A549 (cell line): ENCODE data around the gene FABP2. TPM values are rescaled to one million over a fixed set of nuclear protein-coding genes. Genes with fewer than 3 reads are reported as not detected.

ENCODE experiments used
- ATAC-seq, 2 experiments: fragments of 200-7000 bp in 1 of 2; fragments of >200 bp in 1 of 2; cut with Nextera tagmentation in 1 of 2; cut with Tn5 transposase in 1 of 2; 3 replicates each; pipeline versions ENCODE4 v1.8.0 to v1.9.1; 2018 to 2020; ENCODE audit warnings: mild to moderate bottlenecking in 1 of 2, moderate library complexity in 1 of 2
- CTCF ChIA-PET: fragments of 300-600 bp; sonication (Branson Sonifier 250); formaldehyde crosslinking; extraction: SDS; loops from one replicate; lab custom pipeline; 2021; ENCODE audit warnings: antibody characterized with exemption, inconsistent platforms; lab: Yijun Ruan, JAX
- POLR2A ChIA-PET: fragments of 350-600 bp; formaldehyde crosslinking; extraction: SDS; loops from one replicate; lab custom pipeline; 2021; ENCODE audit warnings: antibody characterized with exemption, inconsistent platforms; lab: Yijun Ruan, JAX
- DNase-seq, 2 experiments: peaks; one replicate each; pipeline versions ENCODE4 v3.0.0 to v3.0.0-alpha.2; 2011 to 2016; ENCODE audit warnings: low read depth in 1 of 2, low spot score in 1 of 2
- FAIRE-seq: peaks from 2 replicates; lab custom pipeline; 2011; peaks lifted over from hg19 to GRCh38; lab: Jason Lieb, UNC
- H3K27ac ChIP-seq, 2 experiments: fragments of >200 bp; sonication (Bioruptor Twin); formaldehyde crosslinking; 3 replicates each; pipeline ENCODE4 v1.5.1; 2016 to 2017
- H3K4me1 ChIP-seq: fragments of >200 bp; sonication (Bioruptor Twin); formaldehyde crosslinking; 3 replicates; pipeline ENCODE4 v1.6.1; 2016
- H3K4me2 ChIP-seq: fragments of >200 bp; sonication (Bioruptor Twin); formaldehyde crosslinking; 3 replicates; pipeline ENCODE4 v1.6.1; 2016
- H3K4me3 ChIP-seq: fragments of >200 bp; sonication (Bioruptor Twin); formaldehyde crosslinking; 3 replicates; pipeline ENCODE4 v1.5.1; 2016
- H3K9me3 ChIP-seq: fragments of >200 bp; sonication (Bioruptor Twin); formaldehyde crosslinking; 3 replicates; pipeline ENCODE4 v1.6.1; 2016
- CBX2 ChIP-seq: fragments of 200-600 bp; sonication (generic); IDR thresholded peaks from 2 replicates; pipeline ENCODE4 v1.6.1; 2016; ENCODE audit warnings: low read depth, mild to moderate bottlenecking, borderline replicate concordance
- EP300 ChIP-seq, 2 experiments: fragments of >200 bp; sonication (Bioruptor Twin); formaldehyde crosslinking; IDR thresholded peaks; 2 replicates in 1 of 2; 3 replicates in 1 of 2; pipeline ENCODE4 v1.6.1; 2016 to 2017
- FOSB ChIP-seq: fragments of 250-450 bp; sonication (Bioruptor Pico); IDR thresholded peaks from 2 replicates; pipeline ENCODE4 v1.5.0; 2020; ENCODE audit warnings: mild to moderate bottlenecking, moderate library complexity
- HEYL ChIP-seq: fragments of 250-450 bp; sonication (Bioruptor Pico); IDR thresholded peaks from 2 replicates; pipeline ENCODE4 v1.8.0; 2021; ENCODE audit warnings: mild to moderate bottlenecking, moderate library complexity
- HOXA7 ChIP-seq: fragments of 250-450 bp; sonication (Bioruptor Pico); IDR thresholded peaks from 2 replicates; pipeline ENCODE4 v1.5.0; 2020; ENCODE audit warnings: mild to moderate bottlenecking, moderate library complexity
- HOXB5 ChIP-seq: fragments of 250-450 bp; sonication (Bioruptor Pico); IDR thresholded peaks from 2 replicates; pipeline ENCODE4 v1.5.0; 2020; ENCODE audit warnings: mild to moderate bottlenecking, moderate library complexity
- MYC ChIP-seq: IDR thresholded peaks from 2 replicates; pipeline ENCODE4 v1.6.1; 2012; ENCODE audit warnings: mild to moderate bottlenecking, inconsistent platforms, low read length, improper control_type of control experiment, borderline replicate concordance
- NPAS2 ChIP-seq: fragments of 250-450 bp; sonication (Bioruptor Pico); IDR thresholded peaks from 2 replicates; pipeline ENCODE4 v1.8.0; 2022; ENCODE audit warnings: mild to moderate bottlenecking, moderate library complexity, borderline replicate concordance
- RFX5 ChIP-seq: fragments of 450-650 bp; IDR thresholded peaks from 2 replicates; pipeline ENCODE4 v1.7.1; 2014; ENCODE audit warnings: antibody characterized with exemption, mild to moderate bottlenecking, moderate library complexity
- RNF2 ChIP-seq: fragments of 200-600 bp; sonication (generic); IDR thresholded peaks from 2 replicates; pipeline ENCODE4 v1.6.1; 2016; ENCODE audit warnings: low read depth, mild to moderate bottlenecking, antibody characterized with exemption, moderate library complexity, borderline replicate concordance
- SMC3 ChIP-seq: fragments of >200 bp; sonication (Bioruptor Twin); formaldehyde crosslinking; IDR thresholded peaks from 3 replicates; pipeline ENCODE4 v1.6.1; 2018; ENCODE audit warnings: inconsistent platforms
- SREBF2 ChIP-seq: fragments of 450-650 bp; IDR thresholded peaks from 2 replicates; pipeline ENCODE4 v1.6.1; 2014; ENCODE audit warnings: mild to moderate bottlenecking, moderate library complexity
- ZC3H11A ChIP-seq: fragments of 450-650 bp; IDR thresholded peaks from 2 replicates; pipeline ENCODE4 v1.6.1; 2014; ENCODE audit warnings: antibody characterized with exemption, mild to moderate bottlenecking
- ZSCAN20 ChIP-seq: fragments of 250-450 bp; sonication (Bioruptor Pico); IDR thresholded peaks from 2 replicates; pipeline ENCODE4 v1.8.0; 2022; ENCODE audit warnings: mild to moderate bottlenecking, moderate library complexity
- WGBS: methylation state at CpG from one replicate; pipeline ENCODE4 v1.1.6; 2017; ENCODE audit errors: missing lambda C conversion rate; 5-methylcytosine and 5-hydroxymethylcytosine counted together
- polyA plus RNA-seq, 4 experiments: library from polyadenylated mRNA; depleted of rRNA in 3 of 4; stranded (reverse); fragments of >200 nt; fragmentation: RNase III in 1 of 4; extraction: RNeasy Plus Mini Kit Qiagen cat#74134 plus additional on column Dnase treatment in 1 of 4; gene quantifications; 2 replicates in 3 of 4; 3 replicates in 1 of 4; pipeline ENCODE4 v1.2.3, GENCODE V29; 2011 to 2017
- TF ChIP-seq, protein P1 (sequence below): fragments of 250-450 bp; sonication (Bioruptor Pico); IDR thresholded peaks from 2 replicates; pipeline ENCODE4 v1.5.0; 2020; ENCODE audit warnings: low read depth, mild to moderate bottlenecking, moderate library complexity
- TF ChIP-seq, protein P2 (sequence below): fragments of 150-350 bp; IDR thresholded peaks from 2 replicates; pipeline ENCODE4 v1.6.1; 2014; ENCODE audit warnings: low read depth, mild to moderate bottlenecking, low read length
- TF ChIP-seq, protein P3 (sequence below): fragments of >200 bp; sonication (Bioruptor Twin); formaldehyde crosslinking; IDR thresholded peaks from 3 replicates; pipeline ENCODE4 v1.6.1; 2016

Gene FABP2
- polyA plus RNA-seq, 2 of the 4 experiments (the other 2 are of a cell fraction): not detected

DNA sequence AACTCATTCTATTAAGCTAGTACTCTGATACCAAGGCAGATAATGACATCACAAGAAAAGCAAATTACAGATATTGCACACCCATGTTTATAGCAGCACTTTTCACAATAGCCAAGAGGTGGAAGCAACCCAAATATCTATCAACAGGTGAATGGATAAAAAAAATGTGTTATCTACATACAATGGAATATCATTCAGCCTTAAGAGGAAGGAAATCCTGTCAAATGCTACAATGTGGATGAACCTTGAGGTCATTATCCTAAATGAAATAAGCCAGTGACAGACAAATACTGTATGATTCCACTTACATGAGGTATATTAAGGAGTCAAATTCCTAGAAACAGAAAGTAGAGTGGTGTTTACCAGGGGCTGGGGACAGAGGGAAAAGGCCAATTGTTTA lies 14.3 kb downstream of the FABP2 start:
- H3K4me1 ChIP-seq: no peaks in the 10 kb centered on the region
- H3K27ac ChIP-seq: no peak overlapping the region
- ChIA-PET POLR2A (no interaction called here), CTCF (no interaction called here)
- no peak overlapping the region for H3K4me2 ChIP-seq
- ATAC-seq (no peak), FAIRE-seq (no peak), DNase-seq (no peak)
- no peak overlapping the region for H3K4me3 ChIP-seq
- TF ChIP-seq NPAS2 (CRISPR knock-in tag): no peak
- no peak for TF ChIP-seq ZSCAN20 (CRISPR knock-in tag)
- TF ChIP-seq, protein P1, sequence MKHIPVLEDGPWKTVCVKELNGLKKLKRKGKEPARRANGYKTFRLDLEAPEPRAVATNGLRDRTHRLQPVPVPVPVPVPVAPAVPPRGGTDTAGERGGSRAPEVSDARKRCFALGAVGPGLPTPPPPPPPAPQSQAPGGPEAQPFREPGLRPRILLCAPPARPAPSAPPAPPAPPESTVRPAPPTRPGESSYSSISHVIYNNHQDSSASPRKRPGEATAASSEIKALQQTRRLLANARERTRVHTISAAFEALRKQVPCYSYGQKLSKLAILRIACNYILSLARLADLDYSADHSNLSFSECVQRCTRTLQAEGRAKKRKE: no peak
- no peak for TF ChIP-seq RFX5
- no peak for TF ChIP-seq EP300 (IDR thresholded peaks at IDR 0.05)
- TF ChIP-seq ZC3H11A: no peak
- H3K9me3 ChIP-seq: no peaks in the 10 kb centered on the region

DNA sequence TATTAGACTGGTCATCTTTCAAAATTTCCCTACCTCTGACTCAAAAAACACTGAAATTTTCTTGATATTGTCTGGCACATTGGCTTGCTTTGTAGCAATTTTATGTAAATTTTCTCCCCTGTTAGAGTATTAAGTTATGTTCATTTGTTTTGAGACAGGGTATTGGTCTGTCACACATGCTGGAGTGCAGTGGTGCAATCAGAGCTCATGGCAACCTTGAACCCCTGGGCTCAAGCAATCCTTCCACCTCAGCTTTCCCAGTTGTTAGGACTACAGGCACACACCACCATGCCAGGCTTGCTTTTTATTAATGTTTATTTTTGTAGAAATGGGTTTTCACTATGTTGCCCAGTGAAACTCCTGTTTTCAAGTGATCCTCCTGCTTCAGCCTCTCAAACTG lies 17.5 kb downstream of the FABP2 start:
- Histone ChIP-seq H3K27ac (no peak overlapping the region), H3K4me1 (no peaks in the 10 kb centered on the region), H3K4me2 (no peak overlapping the region), H3K4me3 (no peak overlapping the region), H3K9me3 (no peaks in the 10 kb centered on the region)
- ChIA-PET POLR2A (no interaction called here), CTCF (interaction anchor here (0.6 to 3.7 kb wide), 2 partner anchors 9 to 407 kb away, joined by 3 to 12 read pairs; no protein-coding TSS in a partner anchor)
- TF ChIP-seq HEYL (CRISPR knock-in tag) (no peak), HOXB5 (CRISPR knock-in tag) (no peak), SREBF2 (no peak), SMC3 (no peak), EP300 (IDR thresholded peaks at IDR 0.05) (no peak), RNF2 (no peak), HOXA7 (CRISPR knock-in tag) (no peak), MYC (no peak), CBX2 (no peak), ZSCAN20 (CRISPR knock-in tag) (no peak)
- TF ChIP-seq, protein P2, sequence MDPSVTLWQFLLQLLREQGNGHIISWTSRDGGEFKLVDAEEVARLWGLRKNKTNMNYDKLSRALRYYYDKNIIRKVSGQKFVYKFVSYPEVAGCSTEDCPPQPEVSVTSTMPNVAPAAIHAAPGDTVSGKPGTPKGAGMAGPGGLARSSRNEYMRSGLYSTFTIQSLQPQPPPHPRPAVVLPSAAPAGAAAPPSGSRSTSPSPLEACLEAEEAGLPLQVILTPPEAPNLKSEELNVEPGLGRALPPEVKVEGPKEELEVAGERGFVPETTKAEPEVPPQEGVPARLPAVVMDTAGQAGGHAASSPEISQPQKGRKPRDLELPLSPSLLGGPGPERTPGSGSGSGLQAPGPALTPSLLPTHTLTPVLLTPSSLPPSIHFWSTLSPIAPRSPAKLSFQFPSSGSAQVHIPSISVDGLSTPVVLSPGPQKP: no peak
- TF ChIP-seq, protein P3, sequence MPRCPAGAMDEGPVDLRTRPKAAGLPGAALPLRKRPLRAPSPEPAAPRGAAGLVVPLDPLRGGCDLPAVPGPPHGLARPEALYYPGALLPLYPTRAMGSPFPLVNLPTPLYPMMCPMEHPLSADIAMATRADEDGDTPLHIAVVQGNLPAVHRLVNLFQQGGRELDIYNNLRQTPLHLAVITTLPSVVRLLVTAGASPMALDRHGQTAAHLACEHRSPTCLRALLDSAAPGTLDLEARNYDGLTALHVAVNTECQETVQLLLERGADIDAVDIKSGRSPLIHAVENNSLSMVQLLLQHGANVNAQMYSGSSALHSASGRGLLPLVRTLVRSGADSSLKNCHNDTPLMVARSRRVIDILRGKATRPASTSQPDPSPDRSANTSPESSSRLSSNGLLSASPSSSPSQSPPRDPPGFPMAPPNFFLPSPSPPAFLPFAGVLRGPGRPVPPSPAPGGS: no peak
- DNase-seq (no peak), ATAC-seq (no peak), FAIRE-seq (no peak)

DNA sequence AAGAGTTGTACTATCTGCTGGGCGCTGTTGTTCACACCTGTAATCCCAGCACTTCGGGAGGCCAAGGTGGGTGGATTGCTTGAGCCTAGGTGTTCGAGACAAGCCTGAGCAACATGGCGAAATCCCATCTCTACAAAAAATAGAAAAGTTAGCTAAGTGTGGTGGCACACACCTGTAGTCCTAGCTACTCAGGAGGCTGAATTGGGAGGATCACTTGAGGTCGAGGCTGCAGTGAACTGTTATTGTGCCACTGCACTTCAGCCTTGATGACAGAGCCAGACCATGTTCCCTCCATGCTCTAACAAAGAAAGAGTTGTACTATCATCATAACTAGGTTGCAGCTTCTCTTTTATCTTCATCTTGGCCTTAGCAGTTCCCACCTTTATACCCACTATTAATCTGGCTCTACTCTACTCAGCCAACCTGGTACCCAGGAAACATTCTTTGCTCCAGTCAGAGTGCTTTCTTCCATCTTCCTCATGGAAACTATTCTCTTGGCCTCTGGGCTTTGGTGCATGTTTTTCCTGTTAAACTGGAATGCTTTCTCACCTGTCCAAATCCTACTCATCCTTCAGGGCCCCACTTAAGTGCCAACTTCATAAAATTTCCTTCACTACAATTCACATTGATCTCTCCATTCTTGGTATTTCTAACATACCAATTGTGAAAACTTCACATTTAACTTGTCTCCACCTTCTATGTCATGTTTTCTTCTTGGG lies 18.2 kb downstream of the FABP2 start:
- no peak for TF ChIP-seq FOSB
- H3K27ac ChIP-seq: no peak overlapping the region
- no peak overlapping the region for H3K4me2 ChIP-seq
- FAIRE-seq: no peak
- whole genome bisulfite sequencing: 66% methylated on average over 5 of the region's 5 CpGs
- H3K4me3 ChIP-seq: no peak overlapping the region
- POLR2A ChIA-PET: no interaction called here
- no peaks in the 10 kb centered on the region for H3K9me3 ChIP-seq
- no peak for DNase-seq
- CTCF ChIA-PET: interaction anchor here (0.6 to 3.7 kb wide), 2 partner anchors 10 to 203 kb away, joined by 3 to 12 read pairs; no protein-coding TSS in a partner anchor
- peaks cover 5% of the 10 kb centered on the region; the same call in 1 of the 3 replicates for H3K4me1 ChIP-seq
- no peak for ATAC-seq
